IMR-90 (cell line): ENCODE results near the gene MDM1. TPM values are rescaled to one million over a fixed set of nuclear protein-coding genes. Genes with fewer than 3 reads are reported as not detected.

Source experiments
- ATAC-seq: fragments of 200-7000 bp; cut with Tn5 transposase; 2 replicates; pipeline ENCODE4 v1.9.1; 2020; ENCODE audit warnings: low read depth, mild to moderate bottlenecking, moderate library complexity
- BruUV-seq: library from RNA; stranded (reverse); fragments of 400-500 nt; replicated peaks from 2 replicates; lab custom pipeline; 2021; lab: Mats Ljungman, UMichigan
- CTCF ChIA-PET: fragments of 300-600 bp; formaldehyde crosslinking; extraction: SDS; loops from one replicate; lab custom pipeline; 2021; ENCODE audit warnings: antibody characterized with exemption; lab: Yijun Ruan, JAX
- POLR2A ChIA-PET: fragments of 300-600 bp; sonication (Branson Sonifier 250); formaldehyde crosslinking; loops from one replicate; lab custom pipeline; 2022; ENCODE audit warnings: antibody characterized with exemption; ENCODE audit not compliant: unreplicated experiment; lab: Charles Lee
- DNase-seq: peaks from one replicate; pipeline ENCODE4 v3.0.0; 2013
- H2AFZ ChIP-seq: replicated peaks from 2 replicates; pipeline ENCODE3; 2013; ENCODE audit warnings: low read length, mild to moderate bottlenecking; ENCODE audit not compliant: poor library complexity
- H2AK5ac ChIP-seq: 2 replicates; pipeline ENCODE4 v1.6.1; 2013; ENCODE audit warnings: low read depth, low read length, inconsistent platforms
- H2AK9ac ChIP-seq: replicated peaks from 2 replicates; pipeline ENCODE3; 2013; ENCODE audit warnings: mild to moderate bottlenecking, low read depth, low read length, moderate library complexity; ENCODE audit not compliant: poor library complexity
- H2BK120ac ChIP-seq: 2 replicates; pipeline ENCODE4 v1.6.1; 2013; ENCODE audit warnings: low read depth, low read length, inconsistent platforms
- H2BK15ac ChIP-seq: 3 replicates; pipeline ENCODE4 v1.6.1; 2013; ENCODE audit warnings: low read depth, low read length, inconsistent platforms
- H2BK20ac ChIP-seq: 2 replicates; pipeline ENCODE4 v1.6.1; 2013; ENCODE audit warnings: low read depth, mild to moderate bottlenecking, inconsistent platforms, low read length, moderate library complexity
- H2BK5ac ChIP-seq: 2 replicates; pipeline ENCODE4 v1.6.1; 2013; ENCODE audit warnings: mild to moderate bottlenecking, low read depth, low read length, inconsistent platforms; ENCODE audit not compliant: poor library complexity, severe bottlenecking
- H3K14ac ChIP-seq: replicated peaks from 2 replicates; pipeline ENCODE4 v1.6.1; 2013; ENCODE audit warnings: low read depth, low read length, inconsistent platforms
- H3K18ac ChIP-seq: 2 replicates; pipeline ENCODE4 v1.6.1; 2013; ENCODE audit warnings: low read depth, low read length, control low read depth
- H3K23ac ChIP-seq: 2 replicates; pipeline ENCODE4 v1.6.1; 2013; ENCODE audit warnings: low read depth, low read length, inconsistent platforms
- H3K27ac ChIP-seq: 2 replicates; pipeline ENCODE4 v1.5.1; 2013; ENCODE audit warnings: mild to moderate bottlenecking, control low read depth, low read length; ENCODE audit not compliant: insufficient read depth
- H3K27me3 ChIP-seq: 2 replicates; pipeline ENCODE4 v1.6.1; 2013; ENCODE audit warnings: low read length; ENCODE audit not compliant: control insufficient read depth, insufficient read depth
- H3K36me3 ChIP-seq: 2 replicates; pipeline ENCODE4 v1.6.1; 2013; ENCODE audit warnings: low read length, mixed read lengths; ENCODE audit not compliant: control insufficient read depth, insufficient read depth
- H3K4ac ChIP-seq: 2 replicates; pipeline ENCODE4 v1.6.1; 2013; ENCODE audit warnings: low read depth, low read length, inconsistent platforms
- H3K4me1 ChIP-seq: 2 replicates; pipeline ENCODE4 v1.6.1; 2013; ENCODE audit warnings: low read length, mixed read lengths; ENCODE audit not compliant: control insufficient read depth, insufficient read depth
- H3K4me2 ChIP-seq: 2 replicates; pipeline ENCODE4 v1.6.1; 2013; ENCODE audit warnings: low read depth, mild to moderate bottlenecking, control low read depth, low read length, moderate library complexity
- H3K4me3 ChIP-seq: 2 replicates; pipeline ENCODE4 v1.5.1; 2013; ENCODE audit warnings: low read depth, mild to moderate bottlenecking, control low read depth, low read length, moderate library complexity; ENCODE audit not compliant: insufficient read depth
- H3K56ac ChIP-seq: 2 replicates; pipeline ENCODE4 v1.6.1; 2013; ENCODE audit warnings: low read length, inconsistent platforms; ENCODE audit not compliant: insufficient read depth; ENCODE audit errors: extremely low read depth
- H3K79me1 ChIP-seq, 2 experiments: 2 replicates each; pipeline ENCODE4 v1.6.1; 2013; ENCODE audit warnings: low read length in 2 of 2, inconsistent platforms in 1 of 2, low read depth in 1 of 2
- H3K9ac ChIP-seq: 2 replicates; pipeline ENCODE4 v1.6.1; 2013; ENCODE audit warnings: low read depth, low read length, control low read depth
- H3K9me1 ChIP-seq: 2 replicates; pipeline ENCODE4 v1.6.1; 2013; ENCODE audit warnings: low read length, inconsistent platforms; ENCODE audit not compliant: insufficient read depth
- H3K9me3 ChIP-seq: 2 replicates; pipeline ENCODE4 v1.6.1; 2013; ENCODE audit warnings: low read length; ENCODE audit not compliant: control insufficient read depth, insufficient read depth
- H4K20me1 ChIP-seq: 2 replicates; pipeline ENCODE4 v1.6.1; 2013; ENCODE audit warnings: low read length, inconsistent platforms; ENCODE audit not compliant: insufficient read depth
- H4K5ac ChIP-seq: 2 replicates; pipeline ENCODE4 v1.6.1; 2013; ENCODE audit warnings: mild to moderate bottlenecking, low read depth, low read length, control low read depth
- H4K8ac ChIP-seq, 2 experiments: 2 replicates each; pipeline ENCODE4 v1.6.1; 2013; ENCODE audit warnings: low read depth in 2 of 2, low read length in 2 of 2, control low read depth in 1 of 2, inconsistent platforms in 1 of 2
- H4K91ac ChIP-seq: 2 replicates; pipeline ENCODE4 v1.6.1; 2013; ENCODE audit warnings: low read depth, low read length, inconsistent platforms; ENCODE audit not compliant: insufficient read depth
- FOS ChIP-seq: fragments of 150-350 bp; IDR thresholded peaks from 2 replicates; pipeline ENCODE4 v1.6.1; 2016; ENCODE audit warnings: low read depth, low read length
- MAFK ChIP-seq: IDR thresholded peaks from 2 replicates; pipeline ENCODE4 v1.6.1; 2012; ENCODE audit warnings: low read depth, low read length, improper control_type of control experiment
- RCOR1 ChIP-seq: IDR thresholded peaks from 2 replicates; pipeline ENCODE4 v1.6.1; 2012; ENCODE audit warnings: mild to moderate bottlenecking, low read length, improper control_type of control experiment; ENCODE audit not compliant: insufficient replicate concordance
- USF2 ChIP-seq: fragments of 150-350 bp; IDR thresholded peaks from 2 replicates; pipeline ENCODE4 v1.6.1; 2017; ENCODE audit warnings: mild to moderate bottlenecking, antibody characterized with exemption, low read length, low read depth
- WGBS, 2 experiments: methylation state at CpG; one replicate each; pipeline versions ENCODE4 v1.1.5 to v1.1.7; 2013; ENCODE audit warnings: missing lambda C conversion rate in 2 of 2; ENCODE audit not compliant: insufficient read length in 1 of 2; ENCODE audit errors: extremely low coverage in 2 of 2; 5-methylcytosine and 5-hydroxymethylcytosine counted together
- dilution Hi-C: fragments of 300-500 bp; cut with HindIII; formaldehyde crosslinking; loops from one replicate; pipeline ENCODE4 v1.14.3; 2018; ENCODE audit warnings: low sequenced_read_pairs; ENCODE audit not compliant: unreplicated experiment
- in situ Hi-C: fragments of 300-500 bp; cut with MboI; formaldehyde crosslinking; loops from 3 replicates; pipeline ENCODE4 v1.14.3; 2019; ENCODE audit warnings: low sequenced_read_pairs, inconsistent platforms, mixed read lengths
- intact Hi-C: fragments of 100-400 bp; cut with micrococcal nuclease; formaldehyde crosslinking; loops from 2 replicates; pipeline ENCODE4 v1.10.0; 2022
- polyA plus RNA-seq, 3 experiments: library from polyadenylated mRNA; depleted of rRNA; stranded (reverse); fragments of >200 nt; gene quantifications; 2 replicates each; pipeline ENCODE4 v1.2.3, GENCODE V29; 2012; ENCODE audit warnings: low replicate concordance in 1 of 3
- total RNA-seq: library from RNA; depleted of rRNA; stranded (reverse); fragments of >200 nt; gene quantifications from 2 replicates; pipeline ENCODE4 v1.2.3, GENCODE V29; 2012

MDM1 gene
- total and polyA plus RNA-seq, 2 of the 4 experiments (the other 2 are of a cell fraction), result 5.6 to 5.7 TPM

DNA sequence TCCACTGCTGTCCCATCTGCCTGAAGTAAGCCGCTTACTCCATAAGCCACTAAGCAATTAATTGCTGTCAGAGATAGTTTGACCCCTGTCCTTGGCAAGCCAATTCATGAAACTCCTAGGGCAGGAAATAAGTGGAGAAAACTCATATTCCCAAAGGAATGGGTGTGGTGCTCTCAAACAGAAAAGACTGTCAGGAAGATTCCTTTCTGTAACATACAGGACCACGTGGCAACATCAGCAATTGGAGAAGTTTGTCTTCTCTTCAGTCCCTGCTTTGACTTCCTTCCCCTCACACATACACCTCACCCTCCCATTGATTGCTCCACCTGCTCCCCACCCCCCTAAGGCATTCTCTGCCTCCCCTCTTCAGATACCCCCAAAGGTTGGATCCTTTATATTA lies 36.2 kb upstream of the MDM1 start:
- ATAC-seq (no peak), DNase-seq (no peak)
- Histone ChIP-seq H3K56ac (no peak overlapping the region), H2BK5ac (no peak overlapping the region), H3K9ac (no peak overlapping the region), H3K14ac (no peak overlapping the region), H3K18ac (no peak overlapping the region), H2AK5ac (no peak overlapping the region; the same call in 1 of the 2 replicates), H3K9me1 (peaks cover 15% of the 10 kb centered on the region), H4K91ac (no peak overlapping the region), H4K5ac (no peak overlapping the region), H3K9me3 (no peaks in the 10 kb centered on the region), H3K79me1 (0 out of 4 replicates have a peak, but pooled peaks cover 0 to 9% of the 10 kb centered on the region in 2 experiments), H2AK9ac (no peak overlapping the region), H2BK15ac (no peak overlapping the region), H3K4ac (no peak overlapping the region), H4K20me1 (no peaks in the 10 kb centered on the region; the same call in 1 of the 2 replicates), H3K4me3 (no peak overlapping the region), H3K4me1 (peaks cover 8% of the 10 kb centered on the region), H3K27ac (no peak overlapping the region), H4K8ac (no peak overlapping the region), H2BK20ac (no peak overlapping the region), H3K23ac (no peak overlapping the region), H3K36me3 (no peaks in the 10 kb centered on the region), H2AFZ (no peak overlapping the region), H3K4me2 (no peak overlapping the region), H3K27me3 (no peaks in the 10 kb centered on the region), H2BK120ac (no peak overlapping the region)
- ChIA-PET CTCF (no interaction called here), POLR2A (no interaction called here)
- TF ChIP-seq FOS (no peak), MAFK (no peak), RCOR1 (no peak), USF2 (no peak)
- intact Hi-C loops (no loop called here), dilution Hi-C loops (no loop called here), in situ Hi-C loops (loop anchor here (10.0 to 25.0 kb wide), 2 partner anchors 236 to 319 kb away; partner anchors contain the start of gene NUP107)
- 60% methylated on average over 1 of the region's 2 CpGs; no CpG with 5 or more reads in 1 of the 2 experiments for WGBS, 2 experiments
- no TSS peak for BruUV-seq
